GM19438 (cell line): ENCODE data around the gene PLCD1.

ENCODE experiments used
- ATAC-seq: cut with Tn5 transposase; IDR thresholded peaks from one replicate; pipeline ENCODE4 v1.9.1; 2021; ENCODE audit warnings: low read depth; ENCODE audit not compliant: unreplicated experiment

Gene PLCD1

GRCh38 chr3:38001456-38002081 lies 27.9 kb downstream of the PLCD1 start:
- ATAC-seq: no peak

GRCh38 chr3:38000965-38001455 lies 28.4 kb downstream of the PLCD1 start:
- ATAC-seq: no peak

GRCh38 chr3:38000242-38000916 lies 29.1 kb downstream of the PLCD1 start:
- ATAC-seq: no peak

GRCh38 chr3:37999836-38000235 lies 29.6 kb downstream of the PLCD1 start:
- ATAC-seq: no peak

- ATAC-seq: no peak
These were observed 31.6 kb downstream of the PLCD1 start for GRCh38 chr3:37997791-37998370.

- no peak for ATAC-seq
These were observed 32.1 kb downstream of the PLCD1 start for GRCh38 chr3:37997342-37997741.

GRCh38 chr3:37996785-37997301 lies 32.6 kb downstream of the PLCD1 start:
- no peak for ATAC-seq

- ATAC-seq: no peak
These were observed 33.5 kb downstream of the PLCD1 start for GRCh38 chr3:37995652-37996641.

- ATAC-seq: no peak
These were observed 34.8 kb downstream of the PLCD1 start for GRCh38 chr3:37994639-37994972.

- ATAC-seq: peak; percentile 61
These were observed 35.4 kb downstream of the PLCD1 start for GRCh38 chr3:37993820-37994638.

GRCh38 chr3:37993460-37993819 lies 36.0 kb downstream of the PLCD1 start:
- no peak for ATAC-seq

- ATAC-seq: no peak
These were observed 36.4 kb downstream of the PLCD1 start for GRCh38 chr3:37993067-37993455.

- no peak for ATAC-seq
These were observed 37.0 kb downstream of the PLCD1 start for GRCh38 chr3:37992271-37993066.

GRCh38 chr3:37991823-37992222 lies 37.6 kb downstream of the PLCD1 start:
- no peak for ATAC-seq

- no peak for ATAC-seq
These were observed 38.3 kb downstream of the PLCD1 start for GRCh38 chr3:37991109-37991508.

GRCh38 chr3:37990527-37990926 lies 38.9 kb downstream of the PLCD1 start, which contains the start of gene VILL:
VILL (plus strand) TSS chr3:37990786; CDS start chr3:37993673, 2,887 bp downstream.
- no peak for ATAC-seq

GRCh38 chr3:37989821-37990480 lies 39.5 kb downstream of the PLCD1 start:
- ATAC-seq: no peak

- no peak for ATAC-seq
These were observed 40.4 kb downstream of the PLCD1 start for GRCh38 chr3:37988931-37989525.
